ENCODE results near the gene CENPA.
"Not testable (repeated sequence)": the region's sequence is repeated elsewhere in the genome, so short reads cannot be mapped to it uniquely, and the experiment has no call there.

CENPA gene

DNA sequence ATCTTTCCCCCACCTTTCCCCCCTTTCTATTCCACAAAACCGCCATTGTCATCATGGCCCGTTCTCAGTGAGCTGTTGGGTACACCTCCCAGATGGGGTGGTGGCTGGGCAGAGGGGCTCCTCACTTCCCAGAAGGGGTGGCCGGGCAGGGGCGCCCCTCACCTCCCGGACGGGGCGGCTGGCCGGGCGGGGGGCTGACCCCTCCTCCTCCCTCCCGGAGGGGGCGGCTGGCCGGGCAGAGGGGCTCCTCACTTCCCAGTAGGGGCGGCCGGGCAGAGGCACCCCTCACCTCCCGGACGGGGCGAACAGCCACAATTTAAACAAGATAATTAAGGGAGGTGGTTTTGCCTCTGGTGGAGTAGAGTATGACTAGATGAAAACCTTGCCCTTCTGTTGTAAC, 9.3 kb downstream of the CENPA start:
- DNase-seq = not testable (repeated sequence)

DNA sequence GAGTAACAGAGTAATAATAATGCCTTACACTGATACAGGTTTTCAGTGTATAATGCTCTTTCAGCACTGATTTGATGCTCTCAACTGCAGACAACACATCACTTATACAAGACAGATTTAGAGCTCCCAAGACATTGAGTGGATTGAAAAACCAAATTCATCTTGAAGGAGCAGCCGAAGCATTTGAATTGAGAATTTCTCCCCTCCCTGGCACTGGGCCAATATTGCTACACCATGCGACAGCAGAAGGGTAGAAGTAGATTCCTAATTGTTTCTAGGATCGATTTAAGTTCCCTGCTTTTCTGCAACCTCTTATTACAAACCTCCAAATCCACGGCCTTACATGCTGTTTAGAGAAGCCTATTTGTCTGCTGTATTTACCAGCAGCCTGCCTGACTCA, 15.5 kb downstream of the CENPA start:
- DNase-seq = no peak

DNA sequence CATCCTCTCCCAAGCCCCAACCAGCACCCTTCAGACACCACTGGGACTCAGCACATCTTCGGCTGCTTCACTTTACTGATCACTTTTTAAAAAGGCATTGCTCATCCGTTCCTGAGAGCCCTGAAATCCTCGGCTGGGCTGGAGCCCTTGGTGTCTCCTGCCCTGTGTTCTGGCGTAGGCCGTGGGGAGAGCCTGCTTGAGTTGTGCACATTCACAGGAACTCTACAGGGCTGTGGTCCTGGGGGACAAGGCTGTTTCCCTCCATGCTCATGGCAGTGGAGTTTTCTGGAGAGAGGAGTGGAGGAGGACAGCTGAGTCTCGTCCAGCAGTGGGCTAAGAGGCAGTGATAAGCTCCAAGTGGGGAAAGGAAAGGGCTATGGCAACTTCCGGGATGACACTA, 15.9 kb downstream of the CENPA start:
- no peak for DNase-seq

DNA sequence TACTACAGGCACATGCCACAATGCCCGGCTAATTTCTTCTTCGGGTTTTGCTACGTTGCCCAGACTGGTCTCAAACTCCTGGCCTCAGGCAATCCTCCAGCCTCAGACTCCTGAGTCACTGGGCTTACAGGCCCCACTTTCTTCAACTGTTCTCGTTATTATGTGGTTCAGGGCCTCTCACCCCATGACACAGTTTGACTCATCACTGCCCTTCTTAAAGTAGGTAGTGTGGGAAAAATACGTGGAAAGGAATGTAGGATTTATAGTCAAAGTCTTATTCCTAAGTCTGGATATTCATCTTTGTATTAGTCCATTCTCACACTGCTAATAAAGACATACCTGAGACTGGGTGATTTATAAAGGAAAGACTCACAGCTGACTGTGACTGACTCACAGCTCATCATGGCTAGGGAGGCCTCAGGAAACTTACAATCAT, 19.4 kb downstream of the CENPA start:
- no peak for DNase-seq

DNA sequence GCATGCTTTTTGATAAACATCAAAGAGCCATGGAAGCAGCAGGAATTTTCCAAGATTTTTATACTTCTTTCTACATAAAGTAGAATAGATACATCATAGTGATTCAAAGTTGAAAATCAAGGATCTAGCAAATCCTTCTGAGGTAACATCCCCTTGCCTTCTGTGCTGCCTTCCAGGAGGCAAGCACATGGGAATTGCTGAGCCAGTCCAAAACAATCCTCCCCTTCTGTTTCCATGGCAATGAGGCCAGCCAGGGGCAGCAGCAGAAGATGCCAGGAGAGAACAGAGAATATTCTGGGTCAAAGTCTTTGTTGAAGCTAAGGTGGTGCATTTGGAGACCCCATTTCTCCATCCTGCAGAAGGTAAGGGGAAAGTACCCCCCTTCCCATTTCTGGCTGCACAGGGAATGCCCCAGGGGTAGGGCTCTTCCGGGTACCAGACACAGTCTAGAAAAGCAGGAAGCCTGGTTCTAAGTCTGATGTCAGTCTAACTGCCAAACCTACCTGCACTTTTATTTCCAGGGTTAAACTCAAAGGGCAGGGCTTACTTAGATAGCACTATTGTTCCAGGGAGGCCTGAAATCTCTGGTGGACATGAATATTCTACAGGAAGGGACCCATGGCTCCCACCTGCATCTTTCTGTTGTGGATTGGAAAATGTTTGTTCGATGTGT, 22.1 kb downstream of the CENPA start:
- no peak for DNase-seq

DNA sequence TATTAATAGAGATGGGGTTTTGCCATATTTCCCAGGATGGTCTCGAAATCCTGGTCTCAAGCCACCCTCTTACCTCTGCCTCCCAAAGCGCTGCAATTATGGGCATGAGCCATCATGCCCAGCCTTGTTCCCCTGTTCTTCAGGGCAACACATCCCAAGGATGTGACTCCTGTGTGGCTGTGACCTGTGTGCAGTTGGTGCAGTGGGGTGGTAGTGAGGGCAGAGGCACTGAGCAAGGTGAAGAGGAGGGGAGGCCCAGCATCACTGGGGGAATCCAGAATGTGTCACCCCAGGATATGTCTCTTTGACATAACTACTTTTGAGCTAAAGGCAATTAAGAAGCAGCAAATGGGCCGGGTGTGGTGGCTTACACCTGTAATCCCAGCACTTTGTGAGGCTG, 23.4 kb downstream of the CENPA start:
- no peak for DNase-seq

DNA sequence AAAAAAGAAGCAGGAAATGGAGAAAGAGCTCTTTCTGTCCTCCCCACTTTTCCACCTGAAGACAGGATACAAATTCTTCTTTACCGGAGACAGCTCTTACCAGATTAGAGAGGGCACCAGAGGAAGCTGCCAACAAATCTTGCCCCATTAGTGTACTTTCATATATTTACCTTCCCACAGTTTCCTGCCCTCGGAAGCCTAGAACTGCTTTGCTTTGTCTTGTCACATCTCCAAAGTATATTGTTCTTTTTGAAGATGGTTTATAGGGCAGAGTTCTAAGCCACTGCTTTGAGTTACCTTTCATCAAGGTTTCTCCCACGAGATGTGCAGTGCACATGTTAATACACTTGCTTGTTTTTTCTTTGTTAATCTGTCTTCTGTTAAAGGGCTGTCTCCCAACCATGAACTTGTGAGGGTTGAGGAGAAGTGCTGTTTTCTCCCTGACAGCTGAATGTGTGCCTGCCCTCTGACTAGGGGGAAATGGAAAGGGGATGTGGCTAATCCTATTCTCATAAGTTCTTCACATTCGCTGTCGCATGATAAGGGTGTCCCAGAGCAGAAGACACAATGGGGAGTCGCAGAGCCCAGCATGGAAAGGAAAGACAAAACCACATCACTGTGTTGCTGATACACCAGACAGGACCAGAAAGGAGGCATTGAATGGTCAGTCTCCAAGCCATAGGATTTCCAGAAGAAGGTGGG, 24.2 kb downstream of the CENPA start:
- DNase-seq = peak in 3 of 6 experiments; percentile 61 to 71 (median 69)

DNA sequence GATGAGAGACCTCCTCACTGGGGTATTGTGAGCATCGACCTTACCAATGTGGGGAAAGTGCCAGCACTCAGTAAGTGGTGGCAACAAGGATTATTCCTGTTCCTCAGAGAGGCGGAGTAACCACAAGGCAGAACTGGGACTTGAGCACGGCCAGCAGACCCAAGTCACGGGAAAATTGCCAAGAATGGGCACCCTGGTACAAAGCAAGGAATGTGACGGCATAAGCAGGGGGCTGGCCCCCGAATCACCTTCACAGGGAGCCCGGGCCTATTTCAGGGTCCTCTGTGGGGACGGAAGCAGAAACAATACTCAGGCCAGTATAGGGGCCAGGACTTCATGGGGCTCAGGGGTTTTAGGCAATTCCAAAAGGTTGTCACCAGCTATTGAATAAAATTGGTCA, 25.4 kb downstream of the CENPA start:
- no peak for DNase-seq

DNA sequence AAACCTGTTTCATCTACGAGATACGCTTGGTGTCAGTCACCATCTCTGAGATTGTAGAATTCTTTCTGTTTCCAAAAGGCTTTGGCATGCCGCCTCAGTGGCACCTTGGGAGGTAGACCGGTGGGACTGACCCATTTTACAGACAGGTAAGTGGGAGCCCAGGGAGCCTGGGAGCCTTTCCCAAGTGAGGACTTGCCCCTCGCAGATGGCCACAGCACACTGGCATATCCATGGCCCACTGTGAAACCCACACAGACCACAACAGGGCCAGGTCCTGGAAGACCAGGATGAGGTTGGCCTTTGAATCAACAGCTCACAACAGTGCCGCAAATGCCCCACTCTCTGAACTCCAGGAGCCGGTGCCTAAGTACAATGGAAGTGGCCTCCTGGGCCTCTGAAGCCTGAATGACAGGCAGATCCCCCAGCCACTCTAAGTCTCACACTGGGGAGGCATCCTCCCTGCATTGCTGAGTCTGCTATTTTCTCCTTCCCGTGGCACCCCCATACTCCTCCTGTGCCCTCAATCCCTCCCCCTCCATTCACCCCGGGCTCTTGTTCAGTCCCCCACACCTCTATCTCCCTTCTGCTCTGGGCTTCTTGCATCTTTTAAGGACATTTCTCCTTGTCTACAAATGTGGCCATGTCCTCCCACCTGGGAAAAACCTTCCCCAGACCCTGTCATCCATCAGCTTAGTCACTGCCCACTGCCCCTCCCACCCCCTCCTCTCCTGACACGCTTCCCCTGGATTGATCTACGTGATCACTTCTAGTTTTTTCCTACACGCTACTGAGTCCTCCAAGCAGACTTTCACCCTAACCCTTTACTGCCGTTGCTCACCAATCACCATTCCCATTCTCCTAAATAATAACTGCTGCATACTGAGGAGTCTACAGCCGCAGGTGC, 26.2 kb downstream of the CENPA start:
- no peak for DNase-seq

DNA sequence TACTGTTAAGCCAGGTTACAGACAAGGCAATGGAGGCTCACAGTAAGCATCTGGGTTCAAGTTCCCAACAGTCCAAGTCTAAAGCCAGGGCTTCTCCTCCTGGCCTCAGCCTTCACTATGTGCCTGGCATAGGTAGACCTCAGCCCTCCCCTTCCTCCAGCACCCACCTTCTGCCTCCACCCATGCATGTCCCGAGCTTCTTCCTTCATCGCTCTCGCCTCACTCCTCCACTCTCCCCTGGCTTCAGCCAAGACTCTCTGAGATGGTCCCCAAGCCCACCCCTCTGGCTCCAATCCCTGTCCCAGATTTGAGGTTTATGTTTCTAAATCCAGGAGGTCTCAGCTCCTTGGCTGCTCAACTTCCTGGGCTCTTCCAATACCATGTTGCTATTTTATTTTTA, 26.9 kb downstream of the CENPA start:
- no peak for DNase-seq

DNA sequence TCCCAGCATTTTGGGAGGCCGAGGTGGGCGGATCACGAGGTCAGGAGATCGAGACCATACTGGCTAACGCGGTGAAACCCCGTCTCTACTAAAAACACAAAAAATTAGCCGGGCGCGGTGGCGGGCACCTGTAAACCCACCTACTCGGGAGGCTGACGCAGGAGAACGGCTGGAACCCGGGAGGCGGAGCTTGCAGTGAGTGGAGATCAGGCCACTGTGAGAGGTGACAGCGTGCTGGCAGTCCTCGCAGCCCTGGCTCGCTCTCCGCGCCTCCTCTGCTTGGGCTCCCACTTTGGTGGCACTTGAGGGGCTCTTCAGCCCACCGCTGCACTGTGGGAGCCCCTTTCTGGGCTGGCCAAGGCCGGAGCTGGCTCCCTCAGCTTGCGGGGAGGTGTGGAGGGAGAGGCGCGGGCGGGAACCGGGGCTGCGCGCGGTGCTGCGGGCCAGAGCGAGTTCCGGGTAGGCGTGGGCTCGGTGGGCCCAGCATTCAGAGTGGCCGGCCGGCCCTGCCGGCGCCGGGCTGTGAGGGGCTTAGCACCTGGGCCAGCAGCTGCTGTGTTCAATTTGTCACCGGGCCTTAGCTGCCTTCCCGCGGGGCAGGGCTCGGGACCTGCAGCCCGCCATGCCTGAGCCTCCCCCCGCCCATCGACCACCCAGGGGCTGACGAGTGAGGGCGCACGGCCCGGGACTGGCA, 28.4 kb downstream of the CENPA start:
- not testable (repeated sequence) for DNase-seq

DNA sequence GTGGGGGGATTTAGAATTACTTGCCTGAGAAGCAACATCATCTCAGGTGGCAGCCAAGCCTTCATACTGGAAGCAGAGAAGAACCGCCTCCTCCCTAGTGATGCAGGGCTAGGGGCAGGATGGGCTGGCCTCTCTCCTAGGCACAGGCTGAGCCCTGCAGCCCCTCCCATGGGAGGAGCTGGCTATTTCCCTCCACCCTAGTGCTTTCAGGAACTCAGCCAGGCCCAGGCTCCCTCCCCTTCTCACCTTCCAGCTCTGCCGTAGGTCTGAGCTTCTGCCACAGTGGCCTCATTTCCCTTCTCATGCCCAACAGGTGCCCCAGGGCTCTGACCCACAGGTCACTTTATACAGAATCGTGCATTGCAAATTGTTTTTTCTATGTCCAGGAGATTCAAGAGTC, 31.0 kb downstream of the CENPA start:
- no peak for DNase-seq

DNA sequence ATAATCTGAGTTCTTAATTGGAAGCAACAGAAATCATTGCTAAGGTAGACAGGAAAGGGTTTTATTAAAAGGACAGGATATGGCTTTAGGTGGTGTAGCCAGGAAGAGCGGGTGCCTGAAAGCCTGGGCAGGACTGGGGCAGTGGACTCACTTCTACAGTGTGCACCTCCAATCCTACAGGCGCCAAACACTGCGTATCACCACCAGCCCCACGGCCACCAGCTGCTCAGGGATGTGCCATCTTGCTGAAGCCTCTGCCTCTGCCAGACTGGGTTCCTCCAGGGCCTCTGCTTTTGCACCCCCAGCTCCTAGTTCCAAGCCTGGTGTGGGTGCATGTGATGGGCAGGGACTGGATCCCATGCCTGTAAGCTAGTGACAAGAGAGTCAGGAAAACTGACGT, 32.4 kb downstream of the CENPA start:
- DNase-seq = no peak

DNA sequence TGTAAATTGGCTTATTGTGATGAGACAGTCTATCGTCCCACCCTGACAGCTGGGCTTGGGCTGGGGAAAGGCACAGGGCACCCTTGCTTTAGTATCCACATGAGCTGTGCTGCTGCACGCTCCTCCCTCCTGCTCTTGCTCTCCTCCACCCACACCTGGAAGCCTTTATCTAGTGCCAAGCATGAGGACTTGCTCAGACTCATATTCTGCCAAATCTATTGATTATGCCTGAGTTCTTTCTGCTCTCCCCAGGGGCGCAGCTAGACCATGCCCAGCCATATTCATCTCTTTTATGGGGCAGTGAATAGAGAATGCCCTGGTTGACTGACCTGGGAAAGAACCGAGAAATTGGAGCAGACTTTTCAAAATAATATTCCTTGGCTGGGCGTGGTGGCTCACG, 33.1 kb downstream of the CENPA start:
- no peak for DNase-seq

DNA sequence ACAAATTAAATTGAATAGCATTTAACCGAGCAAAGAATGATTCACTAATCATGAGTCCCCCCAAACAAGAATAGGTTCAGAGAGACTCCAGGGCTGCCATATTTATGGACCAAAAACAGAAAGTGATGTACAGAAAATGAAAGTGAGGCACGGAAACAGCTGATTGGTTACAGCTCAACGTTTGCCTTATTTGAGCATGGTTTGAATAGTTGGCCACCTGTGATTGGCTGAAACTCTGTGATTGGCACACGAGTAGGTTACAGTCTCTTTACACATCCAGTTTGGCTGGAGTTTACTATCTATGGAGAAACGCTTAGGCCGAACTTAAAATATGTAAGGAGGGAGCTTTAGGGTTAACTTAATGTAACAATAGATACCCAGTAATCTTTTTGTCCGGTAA, 35.1 kb downstream of the CENPA start:
- DNase-seq = no peak

DNA sequence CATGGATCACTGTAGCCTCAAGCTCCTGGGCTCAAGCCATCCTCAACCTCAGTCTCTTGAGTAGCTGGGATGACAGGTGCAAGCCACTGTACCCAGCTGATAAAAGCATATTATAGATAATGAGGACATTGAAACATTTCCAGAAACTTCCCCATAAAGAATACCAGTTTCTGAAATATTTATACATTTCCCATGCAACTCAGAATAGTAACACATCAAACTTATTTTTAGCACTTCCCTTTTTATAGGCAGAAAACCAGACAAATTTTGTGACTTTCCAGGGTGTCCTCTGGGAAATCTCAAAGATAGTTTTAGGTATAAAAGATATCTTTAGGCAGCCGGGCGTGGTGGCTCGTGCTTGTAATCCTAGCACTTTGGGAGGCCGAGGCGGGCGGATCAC, 37.0 kb downstream of the CENPA start:
- DNase-seq = no peak

DNA sequence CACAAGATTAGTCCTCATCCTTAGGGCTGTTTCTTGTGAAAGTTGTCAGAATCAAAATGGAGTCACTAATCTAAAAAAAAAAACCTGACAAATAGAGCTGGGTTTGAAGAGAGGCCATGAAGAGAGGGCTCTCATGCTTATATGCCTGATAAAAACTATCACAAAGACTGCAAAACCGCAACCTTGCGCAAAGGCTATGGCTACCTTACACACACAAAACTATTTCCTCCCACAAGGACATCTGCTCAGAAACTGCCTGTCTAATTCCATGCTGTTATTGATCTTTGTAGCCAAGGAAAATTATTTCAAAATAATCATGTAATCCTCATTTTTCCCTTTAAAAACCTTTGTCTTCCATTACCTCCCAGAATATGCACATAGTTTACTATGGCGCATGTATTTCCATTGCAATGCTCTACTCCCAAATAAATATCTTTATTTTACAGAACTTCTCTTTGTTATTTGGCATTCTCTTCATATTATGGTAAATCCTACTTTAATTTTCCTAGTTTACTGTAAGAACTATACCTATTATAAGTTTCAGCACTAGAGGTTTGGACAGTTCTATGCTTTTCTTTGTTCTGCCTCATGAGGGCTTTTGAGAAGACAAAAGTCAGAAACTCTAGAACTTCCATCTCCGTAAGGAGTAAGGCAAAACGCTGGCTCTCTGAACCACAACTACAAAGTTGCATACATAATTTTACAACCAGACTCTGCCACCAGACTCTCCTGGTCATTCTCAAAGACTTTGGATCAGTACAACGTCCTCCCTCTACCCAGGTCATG, 52.5 kb downstream of the CENPA start:
- peak in 1 of 6 experiments; percentile 4 for DNase-seq

DNA sequence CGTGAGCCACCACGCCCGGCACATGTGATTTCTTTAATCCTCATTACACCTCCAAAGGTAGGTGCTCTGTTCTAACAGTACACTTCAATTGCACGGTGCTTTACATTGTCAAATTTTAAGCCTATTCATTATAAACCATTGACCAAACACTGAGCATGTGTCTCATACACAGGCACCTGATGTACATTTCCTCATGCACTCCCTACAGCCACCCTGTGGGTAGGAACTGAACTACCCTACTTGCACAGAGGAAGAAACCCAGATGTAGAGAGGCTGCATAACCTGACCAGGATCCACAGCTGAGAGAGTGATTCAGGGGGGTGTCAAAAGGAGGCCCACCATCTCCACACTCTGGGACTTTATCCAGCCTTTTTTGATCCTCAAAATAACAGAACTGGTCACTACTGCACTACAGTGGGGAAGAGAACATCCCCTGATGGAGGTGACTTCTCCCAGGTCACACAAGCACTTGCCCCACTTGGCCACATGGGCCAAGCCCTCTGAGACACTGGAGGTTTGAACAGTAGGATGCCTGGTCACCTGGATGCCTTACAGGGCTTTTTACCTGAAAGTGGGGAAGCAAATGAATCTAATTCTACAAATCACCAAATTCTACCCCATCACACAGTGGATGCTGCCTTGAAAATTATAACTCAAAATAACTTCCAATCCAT, 55.2 kb downstream of the CENPA start:
- no peak for DNase-seq

DNA sequence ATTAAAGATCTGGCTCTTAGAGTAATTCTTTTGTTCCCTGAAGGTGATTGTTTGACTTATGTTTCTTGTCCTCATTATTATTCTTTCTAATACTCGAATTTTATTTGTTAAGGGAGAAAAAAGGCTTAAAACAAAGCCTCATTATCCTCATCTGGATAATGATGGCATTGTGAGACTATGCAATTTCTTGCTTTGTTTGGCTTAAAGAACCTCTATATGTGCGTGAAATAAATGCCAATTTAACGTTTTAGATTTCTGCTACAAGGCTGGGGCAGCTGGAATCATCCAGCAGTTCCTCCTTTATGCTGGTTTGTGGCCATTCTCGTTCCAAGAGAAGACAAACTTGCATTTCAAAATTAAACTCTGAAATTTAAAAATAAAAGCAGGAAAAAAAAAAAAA, 57.2 kb downstream of the CENPA start:
- DNase-seq = no peak

Measured in stimulated activated naive CD4-positive, alpha-beta T cell (primary cell).